Epithelial cell of proximal tubule (primary cell): ENCODE data around the gene FH. TPM values are rescaled to one million over a fixed set of nuclear protein-coding genes. Genes with fewer than 3 reads are reported as not detected.

Experiments used
- DNase-seq: peaks from one replicate; pipeline ENCODE4 v3.0.0-alpha.2; 2011; ENCODE audit warnings: low read depth
- H3K4me3 ChIP-seq: 2 replicates; pipeline ENCODE4 v1.5.1; 2011; ENCODE audit warnings: low read depth, mild to moderate bottlenecking, low read length
- total RNA-seq: library from RNA; depleted of rRNA; stranded (reverse); fragments of >200 nt; gene quantifications from 2 replicates; pipeline ENCODE4 v1.2.3, GENCODE V29; 2015
- TF ChIP-seq, protein P1 (sequence below): conservative IDR thresholded peaks from 2 replicates; pipeline ENCODE4 v1.5.1; 2012; ENCODE audit warnings: low read depth, mild to moderate bottlenecking, low read length

The FH gene
- total RNA-seq, 1 donor from 2014 or later = 75.1 TPM

- no peak overlapping the region for H3K4me3 ChIP-seq
- no peak for DNase-seq
- TF ChIP-seq, protein P1, sequence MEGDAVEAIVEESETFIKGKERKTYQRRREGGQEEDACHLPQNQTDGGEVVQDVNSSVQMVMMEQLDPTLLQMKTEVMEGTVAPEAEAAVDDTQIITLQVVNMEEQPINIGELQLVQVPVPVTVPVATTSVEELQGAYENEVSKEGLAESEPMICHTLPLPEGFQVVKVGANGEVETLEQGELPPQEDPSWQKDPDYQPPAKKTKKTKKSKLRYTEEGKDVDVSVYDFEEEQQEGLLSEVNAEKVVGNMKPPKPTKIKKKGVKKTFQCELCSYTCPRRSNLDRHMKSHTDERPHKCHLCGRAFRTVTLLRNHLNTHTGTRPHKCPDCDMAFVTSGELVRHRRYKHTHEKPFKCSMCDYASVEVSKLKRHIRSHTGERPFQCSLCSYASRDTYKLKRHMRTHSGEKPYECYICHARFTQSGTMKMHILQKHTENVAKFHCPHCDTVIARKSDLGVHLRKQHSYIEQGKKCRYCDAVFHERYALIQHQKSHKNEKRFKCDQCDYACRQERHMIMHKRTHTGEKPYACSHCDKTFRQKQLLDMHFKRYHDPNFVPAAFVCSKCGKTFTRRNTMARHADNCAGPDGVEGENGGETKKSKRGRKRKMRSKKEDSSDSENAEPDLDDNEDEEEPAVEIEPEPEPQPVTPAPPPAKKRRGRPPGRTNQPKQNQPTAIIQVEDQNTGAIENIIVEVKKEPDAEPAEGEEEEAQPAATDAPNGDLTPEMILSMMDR = no peak
These were observed 16.7 kb upstream of the FH start for GRCh38 chr1:241536304-241536703.

- no peak overlapping the region for H3K4me3 ChIP-seq
- TF ChIP-seq, protein P1 = no peak
- no peak for DNase-seq
These were observed 14.0 kb upstream of the FH start for GRCh38 chr1:241533326-241534115.

DNA sequence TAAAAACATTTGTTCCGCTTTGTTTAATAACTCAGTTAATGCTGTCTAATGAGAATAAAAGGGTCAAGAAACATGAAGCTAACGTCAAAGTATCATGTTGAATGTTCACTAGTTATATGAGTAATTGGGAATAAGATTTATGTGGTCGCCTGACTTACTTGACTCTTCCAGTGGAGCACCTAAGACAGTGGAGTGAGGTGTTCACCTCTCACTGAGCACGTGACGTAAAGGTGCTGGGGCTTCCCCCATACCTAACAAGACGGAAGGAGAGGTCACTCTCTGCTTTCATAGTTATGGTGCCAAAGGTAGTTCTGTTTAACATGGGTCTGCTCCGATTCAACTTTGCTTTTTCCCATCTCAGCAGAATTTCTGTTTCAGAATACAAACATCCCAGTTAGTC is 13.3 kb upstream of the FH start:
- H3K4me3 ChIP-seq = peak overlapping the region; percentile 19
- no peak for DNase-seq
- TF ChIP-seq, protein P1 = no peak

GRCh38 chr1:241532162-241532531 is 12.6 kb upstream of the FH start, which contains the start of gene KMO:
TSS of gene KMO (plus strand) at chr1:241532378. CDS start at chr1:241532445, 67 bp downstream.
- DNase-seq = no peak

DNA sequence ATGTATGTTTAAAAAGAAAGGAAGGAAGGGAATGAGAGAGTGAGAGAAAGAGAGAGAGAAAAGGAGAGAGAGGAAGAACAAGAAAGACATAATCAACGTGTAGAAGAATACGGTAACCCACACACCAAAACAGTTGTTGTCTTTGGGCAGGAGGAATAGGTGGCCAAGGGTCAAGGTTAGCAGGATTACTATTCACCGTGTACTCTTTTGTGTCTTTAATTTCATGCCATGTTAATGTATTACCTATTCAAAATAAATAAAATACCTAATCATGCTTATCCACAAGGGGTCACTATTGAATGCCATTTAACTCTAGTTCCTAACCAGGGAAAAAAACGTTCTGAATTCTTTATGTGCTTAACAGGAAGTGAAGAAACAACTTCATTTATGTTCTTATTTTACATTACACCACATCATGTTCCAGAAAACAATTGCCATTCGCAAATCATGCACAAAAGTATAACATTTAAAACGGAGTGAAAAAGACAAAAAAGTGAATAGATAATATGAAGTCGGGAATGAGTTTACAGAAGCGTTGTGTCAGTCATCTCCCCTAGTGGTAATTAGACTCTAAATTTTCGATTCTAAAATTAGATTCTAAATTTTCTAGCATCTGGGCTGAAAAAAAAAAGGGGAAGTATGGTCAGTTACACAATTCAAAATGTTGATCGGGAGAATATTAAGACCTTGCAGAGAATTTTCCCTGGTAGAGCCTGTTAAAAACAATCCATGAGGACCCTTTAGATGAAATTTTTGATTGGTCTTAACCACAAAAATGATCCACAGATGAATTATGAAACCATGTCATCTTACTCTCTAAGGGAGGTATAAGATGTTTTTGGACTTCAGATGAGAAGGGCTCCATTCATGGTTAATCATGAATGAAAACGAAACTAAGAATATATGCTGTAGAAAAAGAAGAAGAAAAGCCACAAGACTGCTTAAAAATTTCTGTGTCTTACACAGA is 11.9 kb upstream of the FH start:
- peak overlapping the region; percentile 46 for H3K4me3 ChIP-seq
- peak; percentile 69 for DNase-seq
- TF ChIP-seq, protein P1 = peak; percentile 55

More at GRCh38 chr1:241532162-241532531, 12.6 kb upstream of the FH start, which contains the start of gene KMO:
- H3K4me3 ChIP-seq = peak within 1 kb of the TSS; percentile 46
- TF ChIP-seq, protein P1 = no peak

GRCh38 chr1:241527146-241527545 is 7.6 kb upstream of the FH start:
- DNase-seq = no peak
- no peak overlapping the region for H3K4me3 ChIP-seq
- TF ChIP-seq, protein P1 = no peak
